Measurements from ENCODE around the gene MPHOSPH8. TPM values are rescaled to one million over a fixed set of nuclear protein-coding genes. Genes with fewer than 3 reads are reported as not detected.

Gene MPHOSPH8
- total RNA-seq, 1 donor from 2014 or later, result 19.2 TPM

GRCh38 chr13:19661126-19661525, 27.7 kb downstream of the MPHOSPH8 start:
- Mint-ChIP-seq H3K27me3 (ENCODE audit: unreplicated experiment) (peaks cover 8% of the 10 kb centered on the region), H3K27ac (ENCODE audit: unreplicated experiment) (no peak overlapping the region), H3K36me3 (ENCODE audit: low read depth, unreplicated experiment) (peaks cover 25% of the 10 kb centered on the region), H3K4me3 (ENCODE audit: unreplicated experiment) (no peak overlapping the region), H3K4me1 (ENCODE audit: unreplicated experiment) (peaks cover 3% of the 10 kb centered on the region), H3K9me3 (ENCODE audit: unreplicated experiment) (no peaks in the 10 kb centered on the region)
- DNase-seq (ENCODE audit: low spot score), result no peak
- TF ChIP-seq, protein P1, sequence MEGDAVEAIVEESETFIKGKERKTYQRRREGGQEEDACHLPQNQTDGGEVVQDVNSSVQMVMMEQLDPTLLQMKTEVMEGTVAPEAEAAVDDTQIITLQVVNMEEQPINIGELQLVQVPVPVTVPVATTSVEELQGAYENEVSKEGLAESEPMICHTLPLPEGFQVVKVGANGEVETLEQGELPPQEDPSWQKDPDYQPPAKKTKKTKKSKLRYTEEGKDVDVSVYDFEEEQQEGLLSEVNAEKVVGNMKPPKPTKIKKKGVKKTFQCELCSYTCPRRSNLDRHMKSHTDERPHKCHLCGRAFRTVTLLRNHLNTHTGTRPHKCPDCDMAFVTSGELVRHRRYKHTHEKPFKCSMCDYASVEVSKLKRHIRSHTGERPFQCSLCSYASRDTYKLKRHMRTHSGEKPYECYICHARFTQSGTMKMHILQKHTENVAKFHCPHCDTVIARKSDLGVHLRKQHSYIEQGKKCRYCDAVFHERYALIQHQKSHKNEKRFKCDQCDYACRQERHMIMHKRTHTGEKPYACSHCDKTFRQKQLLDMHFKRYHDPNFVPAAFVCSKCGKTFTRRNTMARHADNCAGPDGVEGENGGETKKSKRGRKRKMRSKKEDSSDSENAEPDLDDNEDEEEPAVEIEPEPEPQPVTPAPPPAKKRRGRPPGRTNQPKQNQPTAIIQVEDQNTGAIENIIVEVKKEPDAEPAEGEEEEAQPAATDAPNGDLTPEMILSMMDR (IDR thresholded peaks at IDR 0.05; ENCODE audit: unreplicated experiment), result no peak

- Mint-ChIP-seq H3K27ac (ENCODE audit: unreplicated experiment) (no peak overlapping the region), H3K9me3 (ENCODE audit: unreplicated experiment) (no peaks in the 10 kb centered on the region), H3K4me1 (ENCODE audit: unreplicated experiment) (peaks cover 3% of the 10 kb centered on the region), H3K27me3 (ENCODE audit: unreplicated experiment) (peaks cover 8% of the 10 kb centered on the region), H3K4me3 (ENCODE audit: unreplicated experiment) (no peak overlapping the region), H3K36me3 (ENCODE audit: low read depth, unreplicated experiment) (peaks cover 25% of the 10 kb centered on the region)
- TF ChIP-seq, protein P1 (IDR thresholded peaks at IDR 0.05; ENCODE audit: unreplicated experiment), result no peak
- DNase-seq (ENCODE audit: low spot score), result no peak
These were observed 28.1 kb downstream of the MPHOSPH8 start for GRCh38 chr13:19661561-19661960.

DNA sequence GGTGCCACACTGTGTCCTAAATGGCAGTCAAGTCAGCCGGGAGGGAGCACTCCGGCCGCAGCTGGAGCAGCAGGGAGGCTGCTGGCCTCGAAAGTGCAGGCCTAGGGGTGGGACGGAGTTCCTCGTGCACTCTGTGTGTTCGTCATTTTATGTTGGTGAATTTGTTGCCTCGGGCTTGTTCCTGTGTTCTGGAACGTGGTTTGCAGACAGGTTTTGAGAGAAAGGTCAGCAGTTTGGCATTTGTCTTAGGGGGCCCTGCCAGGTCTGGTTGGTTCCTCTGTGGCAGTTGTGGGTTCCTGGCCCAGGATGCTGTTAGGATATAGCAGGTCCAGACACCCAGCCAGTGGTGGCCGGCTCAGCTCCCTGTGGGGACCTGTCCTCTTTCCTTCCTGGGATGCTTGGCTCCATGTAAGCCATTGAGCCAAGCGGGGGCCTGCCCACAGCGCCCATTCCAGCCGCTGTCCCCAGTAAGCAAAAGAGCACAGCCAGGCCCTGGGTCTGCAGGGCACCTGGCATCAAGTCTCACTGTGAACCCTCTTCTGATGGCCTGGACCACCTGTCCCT, 30.0 kb downstream of the MPHOSPH8 start:
- no peak for DNase-seq (ENCODE audit: low spot score)
- Mint-ChIP-seq H3K4me1 (ENCODE audit: unreplicated experiment) (peaks cover 3% of the 10 kb centered on the region), H3K4me3 (ENCODE audit: unreplicated experiment) (no peak overlapping the region), H3K27me3 (ENCODE audit: unreplicated experiment) (peaks cover 8% of the 10 kb centered on the region), H3K9me3 (ENCODE audit: unreplicated experiment) (no peaks in the 10 kb centered on the region), H3K36me3 (ENCODE audit: low read depth, unreplicated experiment) (peaks cover 31% of the 10 kb centered on the region), H3K27ac (ENCODE audit: unreplicated experiment) (no peak overlapping the region)
- TF ChIP-seq, protein P1 (IDR thresholded peaks at IDR 0.05; ENCODE audit: unreplicated experiment), result no peak

DNA sequence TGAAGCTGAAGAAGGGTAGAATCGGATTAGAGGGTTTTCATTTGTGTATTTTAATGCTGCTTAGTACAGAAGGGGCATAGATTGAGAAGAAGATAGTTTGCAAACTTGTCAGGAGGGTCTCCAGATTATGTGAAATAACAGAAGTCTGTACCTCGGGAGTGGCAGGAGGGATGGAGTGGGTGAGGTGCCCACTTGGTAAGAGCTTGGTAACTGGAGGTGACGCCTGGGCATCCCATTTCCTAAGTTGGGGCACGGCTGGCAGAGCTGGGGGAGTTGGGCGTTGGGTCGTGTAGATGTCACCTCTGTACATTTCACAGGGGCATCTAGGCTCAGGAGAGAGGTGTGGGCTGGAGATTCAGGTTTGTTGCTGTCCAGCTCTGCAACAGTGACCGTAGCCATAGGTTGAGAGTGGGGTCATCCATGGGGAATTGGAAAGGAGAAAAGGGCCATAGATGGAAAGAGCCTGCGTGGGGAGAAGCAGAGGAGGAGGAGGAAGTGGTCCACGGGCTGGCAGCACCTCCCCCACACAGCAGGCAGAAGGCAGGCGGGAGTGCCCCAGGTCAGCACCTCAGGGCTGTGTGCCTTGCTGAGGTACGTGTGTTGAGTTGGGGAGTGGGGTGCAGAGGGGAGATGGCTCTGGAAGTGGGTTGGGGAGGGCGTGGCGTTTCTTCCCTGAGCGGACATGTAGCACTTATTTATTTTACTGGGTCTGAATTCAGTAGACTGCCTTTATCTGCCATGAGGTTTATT, 31.2 kb downstream of the MPHOSPH8 start:
- H3K4me1 Mint-ChIP-seq (ENCODE audit: unreplicated experiment), result peaks cover 3% of the 10 kb centered on the region
- peak overlapping the region; percentile 44 for H3K27ac Mint-ChIP-seq (ENCODE audit: unreplicated experiment)
- no peaks in the 10 kb centered on the region for H3K9me3 Mint-ChIP-seq (ENCODE audit: unreplicated experiment)
- no peak for DNase-seq (ENCODE audit: low spot score)
- peaks cover 8% of the 10 kb centered on the region for H3K27me3 Mint-ChIP-seq (ENCODE audit: unreplicated experiment)
- TF ChIP-seq, protein P1 (IDR thresholded peaks at IDR 0.05; ENCODE audit: unreplicated experiment), result no peak
- H3K4me3 Mint-ChIP-seq (ENCODE audit: unreplicated experiment), result no peak overlapping the region
- peaks cover 31% of the 10 kb centered on the region for H3K36me3 Mint-ChIP-seq (ENCODE audit: low read depth, unreplicated experiment)

DNA sequence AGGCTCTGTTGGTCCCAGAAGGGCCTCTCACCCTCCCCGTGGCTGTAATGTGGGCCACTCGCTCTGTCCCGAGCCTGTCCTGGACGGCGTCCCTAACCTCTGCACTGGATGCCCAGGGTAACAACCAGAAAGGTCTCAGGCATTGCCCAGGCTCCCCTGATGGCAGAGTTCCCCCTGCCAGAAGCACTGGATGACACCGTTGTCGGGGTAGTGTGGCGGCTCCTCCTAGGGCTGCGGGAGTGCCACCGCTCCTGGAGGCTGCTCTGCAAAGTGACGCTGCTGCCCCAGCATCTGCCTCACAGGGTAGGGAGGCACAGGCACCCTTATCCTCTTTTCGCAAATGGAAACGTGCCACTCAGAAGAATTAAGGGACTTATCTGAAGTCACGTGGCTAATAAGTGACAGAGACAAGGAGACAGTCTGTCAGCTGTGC, 32.0 kb downstream of the MPHOSPH8 start:
- TF ChIP-seq, protein P1 (IDR thresholded peaks at IDR 0.05; ENCODE audit: unreplicated experiment), result no peak
- peaks cover 10% of the 10 kb centered on the region for H3K27me3 Mint-ChIP-seq (ENCODE audit: unreplicated experiment)
- no peaks in the 10 kb centered on the region for H3K9me3 Mint-ChIP-seq (ENCODE audit: unreplicated experiment)
- peaks cover 39% of the 10 kb centered on the region for H3K36me3 Mint-ChIP-seq (ENCODE audit: low read depth, unreplicated experiment)
- H3K4me1 Mint-ChIP-seq (ENCODE audit: unreplicated experiment), result peaks cover 3% of the 10 kb centered on the region
- H3K4me3 Mint-ChIP-seq (ENCODE audit: unreplicated experiment), result no peak overlapping the region
- no peak for DNase-seq (ENCODE audit: low spot score)
- no peak overlapping the region for H3K27ac Mint-ChIP-seq (ENCODE audit: unreplicated experiment)

All from endothelial cell (in vitro differentiated cells).